NCI-H2107 treated with DMSO at 0.1 percent for 48 hours (cell line): ENCODE data around the gene NPLOC4.
"Not testable (repeated sequence)": the region's sequence is repeated elsewhere in the genome, so short reads cannot be mapped to it uniquely, and the experiment has no call there.

Experiments
- DNase-seq: peaks from one replicate; lab custom pipeline; 2025; ENCODE audit not compliant: unreplicated experiment; lab: John Stamatoyannopoulos, UW

The NPLOC4 gene

GRCh38 chr17:81589612-81590011 lies 47.3 kb downstream of the NPLOC4 start:
- DNase-seq, result no peak

GRCh38 chr17:81586096-81586495 lies 50.8 kb downstream of the NPLOC4 start:
- DNase-seq, result no peak

DNA sequence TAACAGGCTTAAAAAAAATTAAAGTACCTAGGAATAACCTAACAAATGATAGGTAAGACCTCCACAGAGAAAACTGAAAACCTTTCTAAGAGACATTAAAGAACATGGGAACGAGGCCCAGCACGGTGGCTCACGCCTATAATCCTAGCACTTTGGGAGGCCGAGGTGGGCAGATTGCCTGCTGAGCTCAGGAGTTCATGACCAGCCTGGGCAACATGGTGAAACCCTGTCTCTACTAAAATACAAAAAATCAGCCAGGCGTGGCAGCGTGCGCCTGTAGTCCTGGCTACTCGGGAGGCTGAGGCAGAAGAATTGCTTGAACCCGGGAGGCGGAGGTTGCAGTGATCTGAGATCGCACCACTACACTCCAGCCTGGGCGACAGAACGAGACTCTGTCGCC lies 52.1 kb downstream of the NPLOC4 start:
- DNase-seq, result not testable (repeated sequence)

DNA sequence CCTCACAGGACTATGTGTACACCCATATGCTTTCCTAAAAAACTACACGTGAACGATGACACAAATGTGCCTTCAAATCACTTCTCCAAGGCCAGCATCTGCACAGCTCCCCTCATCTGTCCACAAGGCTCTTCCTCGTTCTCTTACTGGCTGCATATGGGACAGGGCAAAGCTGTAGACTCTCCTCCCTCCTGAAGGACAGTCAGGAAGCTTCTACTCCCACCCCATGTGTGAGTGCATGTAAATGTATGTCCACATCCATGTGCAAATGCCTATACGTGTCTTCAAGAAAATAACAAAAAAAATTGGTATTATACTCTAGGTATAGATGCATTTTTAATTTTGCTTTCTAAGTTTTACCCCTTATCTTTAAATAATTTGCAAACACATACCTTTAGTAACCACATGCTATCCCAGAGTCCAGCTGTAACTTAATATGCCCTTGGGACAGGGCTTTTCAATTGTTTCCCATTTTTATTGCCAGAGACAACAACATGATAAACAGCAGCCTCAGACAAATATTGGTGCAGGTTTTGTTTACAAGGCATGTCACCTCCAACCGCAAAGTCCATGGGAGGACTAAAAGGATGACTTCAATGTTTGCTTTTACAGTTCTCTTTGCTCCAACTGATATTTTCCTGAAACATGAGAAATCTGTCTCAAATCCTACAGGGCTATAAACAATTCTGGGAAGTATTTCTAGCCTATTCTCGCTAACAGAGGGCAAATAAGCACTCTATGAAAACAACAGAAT lies 53.1 kb downstream of the NPLOC4 start:
- no peak for DNase-seq

- no peak for DNase-seq
Observed at GRCh38 chr17:81582749-81583148, 54.2 kb downstream of the NPLOC4 start.

- no peak for DNase-seq
Observed at GRCh38 chr17:81582341-81582740, 54.6 kb downstream of the NPLOC4 start.

DNA sequence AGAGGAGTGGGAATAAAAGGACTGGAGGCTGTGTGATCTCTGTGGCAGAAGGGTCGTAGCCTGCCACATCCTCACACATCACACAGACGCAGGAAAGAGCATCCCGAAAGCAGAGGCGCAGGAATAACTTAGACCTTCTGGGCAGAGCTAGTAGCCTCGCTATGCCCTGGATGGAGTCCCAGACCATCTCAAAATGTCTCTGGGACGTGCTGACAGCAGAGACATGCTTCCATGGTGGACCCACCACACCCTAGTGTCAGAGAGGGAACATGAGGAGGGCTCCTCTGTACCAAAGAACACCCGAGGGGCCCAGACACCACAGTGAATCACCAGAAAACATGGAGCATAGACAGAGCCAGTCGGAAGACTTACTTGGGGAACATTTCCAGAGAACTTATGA lies 55.2 kb downstream of the NPLOC4 start:
- no peak for DNase-seq

GRCh38 chr17:81580481-81580880 lies 56.4 kb downstream of the NPLOC4 start:
- no peak for DNase-seq

GRCh38 chr17:81579821-81580321 lies 57.0 kb downstream of the NPLOC4 start:
- DNase-seq, result no peak

- no peak for DNase-seq
Observed at GRCh38 chr17:81579298-81579697, 57.6 kb downstream of the NPLOC4 start.

DNA sequence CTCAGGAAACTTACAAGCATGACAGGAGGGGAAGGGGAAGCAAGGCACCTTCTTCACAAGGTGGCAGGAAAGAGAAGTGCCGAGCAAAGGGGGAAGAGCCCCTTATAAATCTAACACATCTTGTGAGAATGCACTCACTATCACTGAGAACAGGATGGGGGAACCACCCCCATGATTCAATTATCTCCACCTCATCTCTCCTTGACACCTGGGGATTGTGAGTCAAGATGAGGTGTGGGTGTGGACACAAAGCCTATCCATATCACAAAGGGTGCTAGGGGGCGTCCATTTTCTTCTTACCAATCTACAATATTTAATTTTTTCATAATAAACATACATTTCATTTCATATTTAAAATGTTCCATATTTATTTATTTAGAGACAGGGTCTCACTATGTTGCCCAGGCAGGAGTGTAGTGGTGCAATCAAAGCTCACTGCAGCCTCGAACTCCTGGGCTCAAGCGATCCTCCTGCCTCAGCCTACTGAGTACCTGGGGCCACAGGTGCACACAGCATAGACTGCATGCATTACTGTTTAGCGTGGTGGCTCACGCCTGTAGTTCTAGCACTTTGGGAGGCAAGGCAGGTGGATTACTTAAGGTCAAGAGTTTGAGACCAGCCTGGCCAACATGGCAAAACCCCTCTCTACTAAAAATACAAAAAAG lies 58.2 kb downstream of the NPLOC4 start:
- no peak for DNase-seq

GRCh38 chr17:81578038-81578441 lies 58.9 kb downstream of the NPLOC4 start:
- no peak for DNase-seq

DNA sequence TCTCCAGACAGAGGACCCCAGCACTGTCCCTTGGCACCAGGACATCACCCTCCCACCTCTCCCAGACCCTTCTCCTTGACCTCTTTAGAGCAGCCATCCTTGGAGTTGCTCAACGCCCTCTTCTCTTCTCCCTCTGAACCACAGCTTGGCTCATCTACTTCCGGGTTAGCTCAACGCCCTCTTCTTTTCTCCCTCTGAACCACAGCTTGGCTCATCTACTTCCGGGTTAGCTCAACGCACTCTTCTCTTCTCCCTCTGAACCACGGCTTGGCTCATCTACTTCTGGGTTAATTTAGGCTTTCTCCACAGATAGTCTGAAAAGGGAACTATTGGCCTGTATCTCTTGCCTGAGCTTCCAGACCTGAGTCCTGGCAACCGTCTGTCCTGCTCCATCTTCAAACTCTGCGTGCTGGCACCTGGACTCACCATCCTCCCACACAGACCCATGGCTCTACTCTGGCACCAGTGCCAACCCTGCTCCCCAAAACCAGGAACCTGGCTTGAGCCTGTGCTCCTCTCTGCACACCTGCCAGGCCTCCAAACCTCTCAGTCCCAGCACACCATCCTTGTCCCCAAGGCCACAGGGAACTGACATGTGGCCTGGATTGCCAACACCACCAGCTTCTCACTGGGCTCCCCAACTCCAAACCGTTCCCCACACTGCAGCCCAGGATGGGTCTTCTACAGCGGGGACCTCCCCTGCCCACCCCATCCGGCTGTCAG lies 59.5 kb downstream of the NPLOC4 start:
- no peak for DNase-seq

DNA sequence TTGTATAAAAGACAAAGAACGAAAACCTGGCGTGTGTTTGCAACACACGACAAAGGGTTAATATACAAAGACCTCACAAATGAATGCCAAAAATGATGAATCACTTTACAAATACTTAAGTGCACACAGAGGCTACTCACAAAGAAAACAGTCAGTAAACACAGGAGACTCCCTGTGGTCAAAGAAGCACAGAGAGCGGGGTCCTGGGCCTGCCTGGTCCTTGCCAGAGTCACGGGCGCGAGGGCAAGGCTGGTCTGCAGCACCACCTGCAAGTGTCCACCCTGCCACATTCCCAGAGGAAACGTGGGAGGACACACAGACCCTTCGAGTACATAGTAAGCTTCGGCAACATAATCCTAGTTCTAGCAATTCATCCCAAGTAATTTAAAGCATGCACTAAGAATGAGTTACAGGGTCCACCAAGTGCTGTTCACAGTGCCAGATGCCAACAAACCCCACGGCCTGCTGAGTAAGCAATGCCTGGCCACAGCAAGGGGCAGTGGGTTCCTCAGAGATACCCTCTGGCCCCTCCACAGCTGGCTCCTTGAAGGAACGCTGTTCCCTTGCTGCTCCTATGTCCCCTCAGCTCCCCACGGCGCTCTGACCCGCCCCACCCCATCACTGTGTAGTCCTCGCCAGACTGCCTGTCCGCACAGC lies 60.2 kb downstream of the NPLOC4 start:
- no peak for DNase-seq

GRCh38 chr17:81575836-81576235 lies 61.1 kb downstream of the NPLOC4 start:
- no peak for DNase-seq

- no peak for DNase-seq
Observed at GRCh38 chr17:81574643-81574956, 62.3 kb downstream of the NPLOC4 start.

GRCh38 chr17:81573794-81574642 lies 62.9 kb downstream of the NPLOC4 start:
- no peak for DNase-seq

- no peak for DNase-seq
Observed at GRCh38 chr17:81572563-81573168, 64.2 kb downstream of the NPLOC4 start.

GRCh38 chr17:81570964-81571363 lies 65.9 kb downstream of the NPLOC4 start:
- DNase-seq, result no peak

GRCh38 chr17:81569986-81570514 lies 66.9 kb downstream of the NPLOC4 start:
- DNase-seq, result no peak
